Fibroblast of lung (primary cell): ENCODE data around the gene SPATA33.

Experiments
- CTCF ChIP-seq, 2 donors: IDR thresholded peaks in 1 of 2; conservative IDR thresholded peaks in 1 of 2; 1 replicate in 1 of 2; 2 replicates in 1 of 2; pipeline ENCODE4 v1.5.1; 2011 to 2012; ENCODE audit warnings: low read length in 2 of 2, control low read depth in 1 of 2, inconsistent platforms in 1 of 2, low read depth in 1 of 2, mild to moderate bottlenecking in 1 of 2
- EZH2 ChIP-seq: IDR thresholded peaks from 2 replicates; pipeline ENCODE4 v1.5.1; 2012; ENCODE audit warnings: low read length, control low read depth, mild to moderate bottlenecking; ENCODE audit errors: missing control alignments

- TF ChIP-seq EZH2 (no peak), CTCF (conservative IDR thresholded peaks at IDR 0.05 in 1 of 2, IDR thresholded peaks at IDR 0.05 in 1 of 2; ENCODE audit: low read depth in 1 of 2, low read length in 2 of 2) (no peak)
These were observed 10.7 kb upstream of the SPATA33 start for GRCh38 chr16:89646906-89647305.
